GM12873 (cell line): ENCODE measurements around the gene ACSS2.

ENCODE experiments used
- TF ChIP-seq, protein P1 (sequence below): IDR thresholded peaks from 2 replicates; pipeline ENCODE4 v1.5.1; 2012; ENCODE audit warnings: low read depth, mild to moderate bottlenecking, moderate library complexity, low read length, control low read depth; ENCODE audit not compliant: insufficient read depth; ENCODE audit errors: missing control alignments

ACSS2 gene

DNA sequence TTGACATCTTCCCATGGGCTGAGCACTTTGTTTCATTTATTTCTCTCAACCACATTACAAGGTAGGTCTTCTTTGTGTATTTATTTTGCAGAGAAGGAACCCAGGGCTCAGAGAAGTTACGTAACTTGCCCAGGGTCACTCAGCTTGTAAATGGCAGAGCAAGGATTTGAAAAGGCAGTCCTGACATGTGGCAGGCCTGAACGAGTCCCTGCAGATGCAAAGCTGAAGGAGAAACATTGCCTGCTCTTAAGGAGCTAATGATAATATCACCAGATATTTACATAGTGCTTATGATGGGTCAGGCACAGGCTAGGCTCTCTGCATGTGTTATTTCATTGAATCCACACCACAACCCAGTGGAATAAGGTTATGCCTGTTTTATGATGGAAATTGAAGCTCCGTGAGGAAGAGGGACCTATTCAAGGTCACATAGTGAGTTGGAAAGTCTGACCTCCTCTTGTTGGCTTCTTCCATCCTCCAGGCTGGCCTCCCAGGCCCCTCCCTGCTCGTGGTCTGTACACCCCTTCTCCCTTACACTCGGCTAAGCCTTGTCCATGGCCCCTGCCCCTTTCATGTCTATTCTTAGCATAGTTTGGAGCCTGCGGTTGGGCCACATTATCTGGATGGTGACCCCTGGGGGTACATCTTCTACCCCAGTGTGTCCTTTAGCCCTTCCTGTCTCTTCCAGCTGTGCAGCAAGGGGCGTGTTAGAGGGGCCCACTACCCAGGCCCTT is 91.8 kb downstream of the ACSS2 start:
- TF ChIP-seq, protein P1, sequence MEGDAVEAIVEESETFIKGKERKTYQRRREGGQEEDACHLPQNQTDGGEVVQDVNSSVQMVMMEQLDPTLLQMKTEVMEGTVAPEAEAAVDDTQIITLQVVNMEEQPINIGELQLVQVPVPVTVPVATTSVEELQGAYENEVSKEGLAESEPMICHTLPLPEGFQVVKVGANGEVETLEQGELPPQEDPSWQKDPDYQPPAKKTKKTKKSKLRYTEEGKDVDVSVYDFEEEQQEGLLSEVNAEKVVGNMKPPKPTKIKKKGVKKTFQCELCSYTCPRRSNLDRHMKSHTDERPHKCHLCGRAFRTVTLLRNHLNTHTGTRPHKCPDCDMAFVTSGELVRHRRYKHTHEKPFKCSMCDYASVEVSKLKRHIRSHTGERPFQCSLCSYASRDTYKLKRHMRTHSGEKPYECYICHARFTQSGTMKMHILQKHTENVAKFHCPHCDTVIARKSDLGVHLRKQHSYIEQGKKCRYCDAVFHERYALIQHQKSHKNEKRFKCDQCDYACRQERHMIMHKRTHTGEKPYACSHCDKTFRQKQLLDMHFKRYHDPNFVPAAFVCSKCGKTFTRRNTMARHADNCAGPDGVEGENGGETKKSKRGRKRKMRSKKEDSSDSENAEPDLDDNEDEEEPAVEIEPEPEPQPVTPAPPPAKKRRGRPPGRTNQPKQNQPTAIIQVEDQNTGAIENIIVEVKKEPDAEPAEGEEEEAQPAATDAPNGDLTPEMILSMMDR = no peak

DNA sequence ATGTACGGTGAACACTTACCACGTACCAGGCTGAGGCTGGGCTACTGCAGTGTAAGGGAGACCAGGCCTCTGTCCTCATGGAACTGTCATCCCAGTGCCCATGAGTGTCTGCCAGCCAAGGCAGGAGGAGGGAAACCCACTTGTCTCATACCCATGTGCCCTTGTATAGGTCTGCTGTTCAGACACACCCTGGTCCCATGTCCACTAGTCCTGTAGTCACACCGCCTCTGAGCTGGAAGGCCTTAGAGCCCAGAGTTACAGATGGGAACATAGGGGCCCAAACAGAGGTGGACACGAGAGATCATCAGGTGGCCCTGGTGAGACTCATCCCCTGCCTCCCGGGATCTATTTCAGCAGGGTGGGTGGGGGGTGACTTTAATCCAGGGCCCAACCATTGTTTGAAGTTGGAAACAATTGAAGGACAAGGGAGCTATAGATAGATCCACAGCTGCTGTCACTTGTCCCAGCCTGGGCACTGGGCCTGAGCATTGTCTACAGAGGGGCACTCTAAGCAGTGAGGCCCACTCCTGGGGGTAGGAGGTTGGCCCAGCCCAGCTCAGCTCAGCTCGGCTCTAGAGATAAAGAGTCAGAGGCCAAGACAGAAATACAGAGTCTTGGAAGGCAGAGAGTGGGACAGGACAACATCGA is 93.9 kb downstream of the ACSS2 start:
- TF ChIP-seq, protein P1 = no peak

DNA sequence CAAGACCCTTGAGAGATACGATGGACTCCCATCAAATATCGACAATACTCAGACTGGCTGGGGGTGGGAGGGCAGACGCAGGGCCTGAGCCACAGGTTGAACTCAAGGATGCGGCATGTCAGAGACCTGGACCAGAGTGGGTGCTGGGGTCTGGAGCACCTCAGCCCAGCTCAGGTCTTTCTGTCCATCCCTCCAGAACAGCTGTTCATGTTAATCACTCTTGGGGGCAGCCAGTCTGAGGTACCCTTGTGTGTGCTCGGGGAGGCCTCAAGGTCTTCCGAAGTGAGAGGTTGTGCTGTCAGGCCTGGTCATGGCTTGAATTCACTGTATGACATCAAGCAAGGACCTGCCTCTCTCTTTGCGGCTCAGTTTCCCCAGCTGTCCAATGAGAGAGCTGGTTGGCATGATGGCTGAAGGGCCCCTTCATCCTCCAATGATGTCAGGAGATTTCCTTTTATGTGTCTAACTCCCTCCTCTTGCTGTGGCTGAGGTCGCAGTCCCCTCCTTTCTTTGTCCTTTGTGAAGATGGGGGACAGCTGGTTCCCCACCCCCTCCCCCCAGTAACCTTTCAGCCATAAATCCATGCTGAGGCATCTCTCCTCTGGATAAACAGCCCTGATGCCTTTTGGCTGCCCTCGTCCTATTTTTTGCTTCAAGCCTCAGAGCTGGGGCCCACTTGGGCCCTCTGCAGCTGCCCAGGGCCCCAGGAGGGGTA is 94.6 kb downstream of the ACSS2 start:
- TF ChIP-seq, protein P1 = no peak

DNA sequence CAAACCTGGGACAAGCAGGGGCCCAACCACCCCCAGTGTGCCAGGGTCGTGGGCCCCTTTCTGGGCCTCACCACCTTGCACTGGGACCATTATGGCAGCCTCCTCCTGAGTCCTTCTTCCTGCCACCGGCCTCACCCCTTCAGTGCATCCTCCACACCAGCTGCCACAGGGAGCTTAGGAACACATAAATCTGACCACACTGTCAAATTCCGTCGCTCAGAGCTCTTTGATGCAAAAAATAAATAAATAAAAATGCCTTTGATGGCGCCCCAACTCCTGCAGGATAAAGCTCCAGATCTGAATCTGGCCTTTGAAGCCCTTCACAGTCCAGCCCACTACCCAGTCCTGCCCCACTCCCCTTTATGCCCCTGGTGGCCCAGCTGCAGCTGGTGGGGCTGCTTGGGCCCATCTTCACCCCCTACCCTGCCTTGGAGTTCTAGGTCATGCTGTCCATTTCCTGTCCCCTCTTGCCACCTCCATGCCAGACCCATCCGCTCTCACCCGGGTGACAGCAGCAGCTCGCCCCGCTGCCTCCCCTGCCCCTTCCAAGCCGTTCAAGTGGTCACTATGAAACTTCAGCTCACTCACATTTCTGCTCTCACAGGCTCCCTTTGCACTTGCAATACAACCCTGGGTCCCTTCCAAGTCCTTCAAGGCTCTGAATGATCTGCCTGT is 95.3 kb downstream of the ACSS2 start:
- TF ChIP-seq, protein P1 = no peak

DNA sequence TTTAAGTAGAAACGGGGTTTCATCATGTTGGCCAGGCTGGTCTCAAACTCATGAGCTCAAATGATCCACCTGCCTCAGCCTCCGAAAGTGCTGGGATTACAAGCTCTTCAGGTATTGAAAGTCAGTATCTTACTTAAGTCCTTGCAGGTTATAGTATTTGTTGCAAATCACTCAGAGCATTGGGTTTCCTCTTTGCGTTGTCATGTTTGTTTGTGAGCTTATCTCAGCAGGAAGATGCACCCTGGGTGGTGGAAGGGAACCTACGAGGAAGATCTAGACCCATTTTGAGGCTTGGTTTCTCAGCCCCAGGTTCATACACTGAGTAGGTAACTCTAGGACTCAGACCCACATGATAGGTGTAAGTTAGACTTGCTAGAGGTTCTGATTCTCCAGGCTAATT is 97.8 kb downstream of the ACSS2 start:
- TF ChIP-seq, protein P1 = no peak

DNA sequence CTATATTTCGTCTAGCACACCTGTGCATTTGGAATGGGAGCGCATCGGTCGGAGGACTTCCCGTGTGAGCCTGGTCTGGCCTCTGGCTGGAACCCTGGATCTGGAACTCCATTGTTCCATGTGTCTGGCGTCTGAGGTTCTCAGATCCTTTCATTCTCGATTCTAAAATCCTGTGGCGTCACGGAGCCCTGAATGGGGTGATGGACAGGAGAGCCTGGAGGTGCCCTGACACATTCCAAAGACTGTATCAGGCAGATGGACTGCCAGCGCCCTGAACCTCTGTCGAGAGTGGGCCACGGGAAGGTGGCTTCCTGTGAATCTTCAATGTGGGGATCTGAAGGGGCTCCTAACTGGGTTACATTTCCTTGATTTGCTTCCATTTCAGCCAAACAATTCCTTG is 99.9 kb downstream of the ACSS2 start:
- TF ChIP-seq, protein P1 = no peak
